ENCODE data around the gene TNNI3. TPM values are rescaled to one million over a fixed set of nuclear protein-coding genes. Genes with fewer than 3 reads are reported as not detected.

TNNI3 gene
- total RNA-seq, 4 donors from 2014 or later: not detected

Small RNA genes lying within 50 kb of the gene (small RNA-seq; reads per million reads assigned to genes)
- gene MIR7975 (0 reads per million in 2 donors), gene RF01210 (0 reads per million in 2 donors)

Other genes starting within 250 kb of the TNNI3 start
- not detected for gene NLRP7, start 210.2 kb downstream of the TNNI3 start, total RNA-seq
- gene NLRP2, start 191.4 kb downstream of the TNNI3 start, total RNA-seq: 10 to 100 TPM in 2 of 4 donors, 1 to 10 TPM in 2; 9.2 to 24.9 (median 11.6) TPM
- gene GP6, start 119.5 kb downstream of the TNNI3 start, total RNA-seq: under 1 TPM in 1 of 4 donors, not detected in 3; 0.57 TPM
- gene RDH13, start 94.6 kb downstream of the TNNI3 start, total RNA-seq: 10 to 100 TPM; 21.5 to 84.2 (median 49.0) TPM
- 10 to 100 TPM in 3 of 4 donors, 1 to 10 TPM in 1; 5.0 to 43.8 (median 23.1) TPM for gene EPS8L1, start 81.9 kb downstream of the TNNI3 start, total RNA-seq
- 100 to 1,000 TPM; 113 to 512 (median 193) TPM for gene PPP1R12C, start 40.1 kb downstream of the TNNI3 start, total RNA-seq
- not detected for gene TNNT1, start 8.5 kb downstream of the TNNI3 start, total RNA-seq
- gene DNAAF3, start 8.9 kb upstream of the TNNI3 start, total RNA-seq: under 1 TPM in 1 of 4 donors, not detected in 3; 0.40 TPM
- gene SYT5, start 22.6 kb upstream of the TNNI3 start, total RNA-seq: under 1 TPM in 2 of 4 donors, not detected in 2; 0.70 to 0.94 TPM
- gene PTPRH, start 51.8 kb upstream of the TNNI3 start, total RNA-seq: 100 to 1,000 TPM in 3 of 4 donors, 10 to 100 TPM in 1; 26.4 to 261 (median 246) TPM
- gene TMEM86B, start 71.0 kb upstream of the TNNI3 start, total RNA-seq: 10 to 100 TPM in 3 of 4 donors, 1 to 10 TPM in 1; 9.1 to 39.8 (median 15.1) TPM
- 100 to 1,000 TPM in 2 of 4 donors, 10 to 100 TPM in 2; 71.2 to 123 (median 94.8) TPM for gene PPP6R1, start 101.3 kb upstream of the TNNI3 start, total RNA-seq
- gene HSPBP1, start 122.4 kb upstream of the TNNI3 start, total RNA-seq: 10 to 100 TPM; 14.4 to 38.0 (median 25.6) TPM
- gene BRSK1, start 126.3 kb upstream of the TNNI3 start, total RNA-seq: 1 to 10 TPM in 3 of 4 donors, under 1 TPM in 1; 0.35 to 6.6 (median 3.0) TPM
- gene TMEM150B, start 167.6 kb upstream of the TNNI3 start, total RNA-seq: 100 to 1,000 TPM in 3 of 4 donors, 10 to 100 TPM in 1; 26.4 to 235 (median 199) TPM
- gene KMT5C, start 182.1 kb upstream of the TNNI3 start, total RNA-seq: 10 to 100 TPM; 14.4 to 45.6 (median 43.9) TPM
- gene COX6B2, start 197.0 kb upstream of the TNNI3 start, total RNA-seq: not detected
- not detected for gene GARIN5B, start 205.5 kb upstream of the TNNI3 start, total RNA-seq
- gene IL11, start 212.7 kb upstream of the TNNI3 start, total RNA-seq: not detected
- not detected for gene TMEM190, start 219.1 kb upstream of the TNNI3 start, total RNA-seq
- gene TMEM238, start 226.6 kb upstream of the TNNI3 start, total RNA-seq: 10 to 100 TPM; 19.8 to 75.8 (median 61.6) TPM
- 100 to 1,000 TPM; 116 to 394 (median 283) TPM for gene RPL28, start 228.2 kb upstream of the TNNI3 start, total RNA-seq